ENCODE data around the gene CENPP. TPM values are rescaled to one million over a fixed set of nuclear protein-coding genes. Genes with fewer than 3 reads are reported as not detected.

Gene CENPP
- total RNA-seq, 2 donors from 2014 or later, result 1.1 to 1.2 TPM

DNA sequence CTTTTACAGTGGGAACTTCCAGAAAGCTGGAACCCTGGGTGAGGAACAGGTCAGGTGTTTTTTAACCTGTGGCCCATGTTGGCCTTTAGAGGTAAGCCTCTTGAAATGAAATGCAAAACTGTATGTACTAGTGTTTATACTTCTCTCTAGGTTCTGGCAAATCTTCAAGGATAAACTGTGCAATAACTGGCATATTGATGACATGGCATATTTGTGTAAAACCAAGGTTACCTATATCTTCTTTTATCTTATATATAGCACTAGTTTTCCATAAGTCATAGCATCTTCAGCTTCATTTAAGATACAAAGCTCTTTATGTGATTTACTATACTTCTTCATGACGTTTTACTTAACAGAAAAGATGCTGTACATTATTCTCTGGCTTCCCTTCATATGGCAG lies 24.8 kb upstream of the CENPP start:
- H3K36me3 ChIP-seq, result peaks cover 86% of the 10 kb centered on the region
- TF ChIP-seq, protein P1, sequence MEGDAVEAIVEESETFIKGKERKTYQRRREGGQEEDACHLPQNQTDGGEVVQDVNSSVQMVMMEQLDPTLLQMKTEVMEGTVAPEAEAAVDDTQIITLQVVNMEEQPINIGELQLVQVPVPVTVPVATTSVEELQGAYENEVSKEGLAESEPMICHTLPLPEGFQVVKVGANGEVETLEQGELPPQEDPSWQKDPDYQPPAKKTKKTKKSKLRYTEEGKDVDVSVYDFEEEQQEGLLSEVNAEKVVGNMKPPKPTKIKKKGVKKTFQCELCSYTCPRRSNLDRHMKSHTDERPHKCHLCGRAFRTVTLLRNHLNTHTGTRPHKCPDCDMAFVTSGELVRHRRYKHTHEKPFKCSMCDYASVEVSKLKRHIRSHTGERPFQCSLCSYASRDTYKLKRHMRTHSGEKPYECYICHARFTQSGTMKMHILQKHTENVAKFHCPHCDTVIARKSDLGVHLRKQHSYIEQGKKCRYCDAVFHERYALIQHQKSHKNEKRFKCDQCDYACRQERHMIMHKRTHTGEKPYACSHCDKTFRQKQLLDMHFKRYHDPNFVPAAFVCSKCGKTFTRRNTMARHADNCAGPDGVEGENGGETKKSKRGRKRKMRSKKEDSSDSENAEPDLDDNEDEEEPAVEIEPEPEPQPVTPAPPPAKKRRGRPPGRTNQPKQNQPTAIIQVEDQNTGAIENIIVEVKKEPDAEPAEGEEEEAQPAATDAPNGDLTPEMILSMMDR (IDR thresholded peaks at IDR 0.05), result no peak

DNA sequence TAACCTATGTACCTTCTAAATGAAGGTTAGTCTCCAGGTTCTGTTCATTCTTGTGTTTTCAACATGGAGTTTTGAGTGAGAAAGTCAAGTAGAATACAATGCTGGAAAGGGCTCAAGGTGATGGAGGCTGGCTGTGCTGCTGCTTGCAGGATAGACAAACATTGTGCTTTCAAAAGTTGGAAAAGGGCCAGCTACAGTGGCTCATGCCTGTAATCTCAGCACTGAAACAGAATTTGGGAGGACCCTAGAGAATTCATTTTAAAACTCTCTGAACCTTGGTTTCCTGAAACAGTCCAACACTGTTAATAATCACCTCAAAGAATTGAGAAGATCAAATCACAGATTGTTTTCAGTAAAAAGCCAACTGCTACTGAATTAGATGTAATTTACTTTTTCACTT lies 16.9 kb upstream of the CENPP start:
- Histone ChIP-seq H3K4me3 (no peak overlapping the region), H3K27ac (no peak overlapping the region), H3K27me3 (no peaks in the 10 kb centered on the region), H3K36me3 (peaks cover 70% of the 10 kb centered on the region), H3K4me1 (peaks cover 0 to 12% of the 10 kb centered on the region in 2 donors), H3K9me3 (no peaks in the 10 kb centered on the region)
- TF ChIP-seq, protein P1 (IDR thresholded peaks at IDR 0.05), result no peak
- no peak for DNase-seq (ENCODE audit: low spot score)

More for the DNA sequence above, 24.8 kb upstream of the CENPP start:
- no peaks in the 10 kb centered on the region for H3K4me1 ChIP-seq
- no peak overlapping the region for H3K27ac ChIP-seq
- no peak overlapping the region for H3K4me3 ChIP-seq
- no peaks in the 10 kb centered on the region for H3K9me3 ChIP-seq
- no peak for DNase-seq (ENCODE audit: low spot score)
- H3K27me3 ChIP-seq, result no peaks in the 10 kb centered on the region

DNA sequence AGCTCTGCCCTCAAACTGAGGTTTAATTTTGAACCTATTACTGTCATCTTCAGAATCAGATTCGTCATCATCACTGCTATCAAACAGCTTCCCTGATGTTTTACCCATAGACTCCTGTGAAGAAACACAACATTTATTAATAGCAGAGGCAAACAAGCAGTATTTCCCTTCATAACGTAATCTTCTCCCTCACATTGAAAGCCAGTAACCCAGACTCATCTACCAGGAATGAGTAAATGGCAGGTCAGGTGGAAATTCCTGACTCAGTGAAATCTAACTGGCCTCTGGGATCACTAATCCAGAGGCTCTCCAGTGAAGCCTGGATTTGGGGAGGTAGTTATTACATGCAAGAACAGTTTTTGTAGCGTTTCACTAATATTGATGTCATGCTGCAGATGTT lies 15.2 kb upstream of the CENPP start:
- TF ChIP-seq, protein P1 (IDR thresholded peaks at IDR 0.05), result no peak
- DNase-seq (ENCODE audit: low spot score), result no peak
- Histone ChIP-seq H3K36me3 (peaks cover 69% of the 10 kb centered on the region), H3K27me3 (no peaks in the 10 kb centered on the region), H3K4me1 (peaks cover 0 to 14% of the 10 kb centered on the region in 2 donors), H3K4me3 (no peak overlapping the region), H3K27ac (no peak overlapping the region), H3K9me3 (no peaks in the 10 kb centered on the region)

DNA sequence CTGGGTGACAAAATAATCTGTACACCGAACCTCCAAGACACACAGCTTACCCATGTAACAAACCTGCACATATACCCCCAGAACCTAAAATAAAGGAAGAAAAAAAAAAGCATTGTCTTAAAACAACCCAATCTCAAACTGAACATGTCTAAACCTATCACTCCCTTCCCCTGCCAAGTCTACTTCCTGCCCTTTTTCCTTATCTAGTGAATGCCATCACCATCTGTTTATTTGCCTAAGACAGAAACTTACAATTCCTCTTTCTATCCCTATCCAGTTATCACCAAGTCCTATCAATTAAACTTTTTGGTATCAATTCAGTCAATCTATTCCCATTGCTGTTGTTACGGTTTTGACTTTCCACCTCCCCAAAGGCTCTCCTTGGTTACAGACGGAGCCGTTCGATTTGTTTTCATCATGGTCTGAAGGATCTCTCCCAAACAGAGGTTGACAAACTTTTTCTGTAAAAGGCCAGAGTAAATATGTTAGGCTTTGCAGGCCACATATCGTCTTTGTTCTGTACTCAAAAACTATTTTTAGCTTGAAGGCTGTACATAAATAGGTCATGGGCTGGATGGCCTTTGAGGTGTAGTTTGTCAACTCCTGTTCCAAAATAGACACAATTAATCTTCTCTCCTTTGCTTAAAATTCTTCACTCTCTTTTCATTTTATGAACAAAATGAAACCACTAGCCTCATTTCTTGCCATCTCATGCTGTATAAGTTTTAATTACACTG lies 12.7 kb upstream of the CENPP start:
- Histone ChIP-seq H3K4me3 (no peak overlapping the region), H3K4me1 (peaks cover 0 to 14% of the 10 kb centered on the region in 2 donors), H3K27ac (peak overlapping the region; percentile 41 to 46), H3K36me3 (peaks cover 70% of the 10 kb centered on the region), H3K27me3 (no peaks in the 10 kb centered on the region), H3K9me3 (no peaks in the 10 kb centered on the region)
- DNase-seq (ENCODE audit: low spot score), result no peak
- TF ChIP-seq, protein P1 (IDR thresholded peaks at IDR 0.05), result no peak

DNA sequence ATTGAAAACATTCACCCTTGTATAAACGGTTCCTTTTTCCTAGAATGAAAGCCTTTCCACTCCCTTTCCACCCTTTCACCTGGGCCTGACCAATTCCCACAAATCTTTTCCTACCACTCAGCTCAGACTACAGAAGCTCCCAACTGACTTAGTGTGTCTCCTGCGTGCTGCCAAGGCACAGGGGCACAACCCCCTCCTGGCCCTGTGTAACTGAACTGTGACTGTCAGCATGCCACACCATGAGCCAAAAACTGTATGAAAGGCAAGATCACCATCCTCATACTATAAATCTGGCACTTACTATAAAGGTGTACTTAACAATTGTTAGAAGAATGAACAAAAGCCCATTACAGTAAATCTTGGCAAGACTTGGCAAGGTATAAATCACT lies 12.1 kb upstream of the CENPP start:
- TF ChIP-seq, protein P1 (IDR thresholded peaks at IDR 0.05), result no peak
- Histone ChIP-seq H3K4me3 (no peak overlapping the region), H3K27me3 (no peaks in the 10 kb centered on the region), H3K36me3 (peaks cover 70% of the 10 kb centered on the region), H3K9me3 (no peaks in the 10 kb centered on the region), H3K4me1 (peaks cover 0 to 14% of the 10 kb centered on the region in 2 donors), H3K27ac (peak overlapping the region; percentile 41 to 46)
- DNase-seq (ENCODE audit: low spot score), result no peak

DNA sequence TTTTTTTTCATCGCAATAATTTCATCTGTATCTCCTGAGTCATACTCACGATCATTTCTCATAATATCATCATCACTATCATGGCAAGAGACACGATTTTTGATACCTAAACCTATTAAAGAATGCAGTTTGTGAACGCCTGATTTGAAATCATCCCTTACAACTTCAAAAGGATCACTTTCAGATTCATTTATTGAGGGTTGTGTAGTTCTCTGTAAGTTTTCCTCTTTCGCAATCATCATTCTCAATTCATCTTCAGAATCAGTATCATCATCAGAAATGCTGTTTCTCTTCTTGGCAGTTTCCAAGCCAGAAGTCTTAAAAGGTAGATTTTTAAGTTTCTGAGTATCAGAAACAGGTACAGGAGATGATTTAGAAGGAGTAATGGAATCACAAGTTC lies 10.3 kb upstream of the CENPP start:
- peaks cover 68% of the 10 kb centered on the region for H3K36me3 ChIP-seq
- H3K9me3 ChIP-seq, result no peaks in the 10 kb centered on the region
- H3K4me3 ChIP-seq, result no peak overlapping the region
- TF ChIP-seq, protein P1 (IDR thresholded peaks at IDR 0.05), result no peak
- H3K27ac ChIP-seq, result no peak overlapping the region
- peaks cover 0 to 14% of the 10 kb centered on the region in 2 donors for H3K4me1 ChIP-seq
- DNase-seq (ENCODE audit: low spot score), result no peak
- H3K27me3 ChIP-seq, result no peaks in the 10 kb centered on the region

Measured in right atrium auricular region (tissue), 2 donors.